ENCODE data around the gene DCST2. TPM values are rescaled to one million over a fixed set of nuclear protein-coding genes. Genes with fewer than 3 reads are reported as not detected.

The DCST2 gene
- total and polyA plus RNA-seq, 10 of the 15 experiments (the other 5 are each of a cell fraction or from before 2014, with no cell fraction given), result 0.33 to 0.41 (median 0.36) TPM; not detected in 7

DNA sequence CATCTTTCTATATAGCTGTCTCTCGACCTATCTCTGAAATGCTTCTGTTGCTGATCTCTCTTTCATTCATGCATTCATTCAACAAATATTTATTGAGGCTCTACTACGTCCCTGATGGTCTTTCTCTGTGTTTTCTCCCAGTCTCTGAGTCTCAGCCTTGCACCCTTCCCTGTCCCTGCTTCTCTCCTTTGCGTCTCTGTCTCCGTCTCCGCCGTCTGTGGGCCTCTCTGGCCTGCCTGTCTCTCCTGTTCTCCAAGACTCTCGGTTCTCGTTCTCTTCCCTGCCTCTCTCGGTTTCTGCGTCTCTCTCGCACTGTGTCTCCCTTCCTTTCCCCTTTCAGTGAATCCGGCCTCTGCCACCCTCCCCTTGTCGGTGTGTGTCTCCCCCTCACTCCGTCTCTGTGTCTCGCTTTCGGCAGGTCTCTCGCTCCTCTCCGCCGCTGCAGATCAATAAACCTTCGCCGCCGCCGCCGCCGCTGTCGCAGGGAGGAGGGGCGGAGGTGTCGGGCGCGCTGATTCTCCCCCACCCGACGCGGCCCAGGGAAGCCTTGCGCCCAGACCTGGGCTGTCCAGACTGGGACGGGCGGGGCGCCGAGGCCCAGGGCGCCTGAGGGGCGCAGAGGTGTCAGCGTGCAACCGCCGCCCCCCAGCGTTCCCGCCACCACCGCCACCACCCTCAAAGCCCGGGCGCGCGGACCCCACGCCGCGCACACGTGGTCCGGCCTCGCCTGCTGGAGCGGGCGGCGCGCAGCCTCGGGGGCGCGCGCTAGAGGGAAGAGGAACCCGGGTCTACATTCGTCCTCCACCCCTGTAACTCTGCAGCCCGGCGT lies 48.1 kb upstream of the DCST2 start:
- TF ChIP-seq NBN (IDR thresholded peaks at IDR 0.05) (0 out of 2 replicates have a peak, but pooled peaks have one; percentile 20), EZH2 (IDR thresholded peaks at IDR 0.05; ENCODE audit: borderline replicate concordance, control insufficient read depth, low read depth, low read length) (peak; percentile 97; the same call in 1 of the 2 replicates), SUZ12 (IDR thresholded peaks at IDR 0.05; ENCODE audit: unreplicated experiment) (peak; percentile 43), SRF (IDR thresholded peaks at IDR 0.05; ENCODE audit: low read depth in 2 of 2, low read length in 2 of 2) (no peak), MEF2B (IDR thresholded peaks at IDR 0.05; ENCODE audit: partially characterized antibody, poor library complexity, severe bottlenecking) (no peak), HDGF (IDR thresholded peaks at IDR 0.05) (peak; percentile 48; the same call in 1 of the 2 replicates)
- TF ChIP-seq, protein P1, sequence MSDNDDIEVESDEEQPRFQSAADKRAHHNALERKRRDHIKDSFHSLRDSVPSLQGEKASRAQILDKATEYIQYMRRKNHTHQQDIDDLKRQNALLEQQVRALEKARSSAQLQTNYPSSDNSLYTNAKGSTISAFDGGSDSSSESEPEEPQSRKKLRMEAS (IDR thresholded peaks at IDR 0.05; ENCODE audit: low read depth, low read length), result peak; percentile 70
- TF ChIP-seq, protein P2, sequence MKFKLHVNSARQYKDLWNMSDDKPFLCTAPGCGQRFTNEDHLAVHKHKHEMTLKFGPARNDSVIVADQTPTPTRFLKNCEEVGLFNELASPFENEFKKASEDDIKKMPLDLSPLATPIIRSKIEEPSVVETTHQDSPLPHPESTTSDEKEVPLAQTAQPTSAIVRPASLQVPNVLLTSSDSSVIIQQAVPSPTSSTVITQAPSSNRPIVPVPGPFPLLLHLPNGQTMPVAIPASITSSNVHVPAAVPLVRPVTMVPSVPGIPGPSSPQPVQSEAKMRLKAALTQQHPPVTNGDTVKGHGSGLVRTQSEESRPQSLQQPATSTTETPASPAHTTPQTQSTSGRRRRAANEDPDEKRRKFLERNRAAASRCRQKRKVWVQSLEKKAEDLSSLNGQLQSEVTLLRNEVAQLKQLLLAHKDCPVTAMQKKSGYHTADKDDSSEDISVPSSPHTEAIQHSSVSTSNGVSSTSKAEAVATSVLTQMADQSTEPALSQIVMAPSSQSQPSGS (IDR thresholded peaks at IDR 0.05; ENCODE audit: low read length), result no peak
- TF ChIP-seq, protein P3, sequence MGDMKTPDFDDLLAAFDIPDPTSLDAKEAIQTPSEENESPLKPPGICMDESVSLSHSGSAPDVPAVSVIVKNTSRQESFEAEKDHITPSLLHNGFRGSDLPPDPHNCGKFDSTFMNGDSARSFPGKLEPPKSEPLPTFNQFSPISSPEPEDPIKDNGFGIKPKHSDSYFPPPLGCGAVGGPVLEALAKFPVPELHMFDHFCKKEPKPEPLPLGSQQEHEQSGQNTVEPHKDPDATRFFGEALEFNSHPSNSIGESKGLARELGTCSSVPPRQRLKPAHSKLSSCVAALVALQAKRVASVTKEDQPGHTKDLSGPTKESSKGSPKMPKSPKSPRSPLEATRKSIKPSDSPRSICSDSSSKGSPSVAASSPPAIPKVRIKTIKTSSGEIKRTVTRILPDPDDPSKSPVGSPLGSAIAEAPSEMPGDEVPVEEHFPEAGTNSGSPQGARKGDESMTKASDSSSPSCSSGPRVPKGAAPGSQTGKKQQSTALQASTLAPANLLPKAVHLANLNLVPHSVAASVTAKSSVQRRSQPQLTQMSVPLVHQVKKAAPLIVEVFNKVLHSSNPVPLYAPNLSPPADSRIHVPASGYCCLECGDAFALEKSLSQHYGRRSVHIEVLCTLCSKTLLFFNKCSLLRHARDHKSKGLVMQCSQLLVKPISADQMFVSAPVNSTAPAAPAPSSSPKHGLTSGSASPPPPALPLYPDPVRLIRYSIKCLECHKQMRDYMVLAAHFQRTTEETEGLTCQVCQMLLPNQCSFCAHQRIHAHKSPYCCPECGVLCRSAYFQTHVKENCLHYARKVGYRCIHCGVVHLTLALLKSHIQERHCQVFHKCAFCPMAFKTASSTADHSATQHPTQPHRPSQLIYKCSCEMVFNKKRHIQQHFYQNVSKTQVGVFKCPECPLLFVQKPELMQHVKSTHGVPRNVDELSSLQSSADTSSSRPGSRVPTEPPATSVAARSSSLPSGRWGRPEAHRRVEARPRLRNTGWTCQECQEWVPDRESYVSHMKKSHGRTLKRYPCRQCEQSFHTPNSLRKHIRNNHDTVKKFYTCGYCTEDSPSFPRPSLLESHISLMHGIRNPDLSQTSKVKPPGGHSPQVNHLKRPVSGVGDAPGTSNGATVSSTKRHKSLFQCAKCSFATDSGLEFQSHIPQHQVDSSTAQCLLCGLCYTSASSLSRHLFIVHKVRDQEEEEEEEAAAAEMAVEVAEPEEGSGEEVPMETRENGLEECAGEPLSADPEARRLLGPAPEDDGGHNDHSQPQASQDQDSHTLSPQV (IDR thresholded peaks at IDR 0.05), result no peak
- TF ChIP-seq, protein P4, sequence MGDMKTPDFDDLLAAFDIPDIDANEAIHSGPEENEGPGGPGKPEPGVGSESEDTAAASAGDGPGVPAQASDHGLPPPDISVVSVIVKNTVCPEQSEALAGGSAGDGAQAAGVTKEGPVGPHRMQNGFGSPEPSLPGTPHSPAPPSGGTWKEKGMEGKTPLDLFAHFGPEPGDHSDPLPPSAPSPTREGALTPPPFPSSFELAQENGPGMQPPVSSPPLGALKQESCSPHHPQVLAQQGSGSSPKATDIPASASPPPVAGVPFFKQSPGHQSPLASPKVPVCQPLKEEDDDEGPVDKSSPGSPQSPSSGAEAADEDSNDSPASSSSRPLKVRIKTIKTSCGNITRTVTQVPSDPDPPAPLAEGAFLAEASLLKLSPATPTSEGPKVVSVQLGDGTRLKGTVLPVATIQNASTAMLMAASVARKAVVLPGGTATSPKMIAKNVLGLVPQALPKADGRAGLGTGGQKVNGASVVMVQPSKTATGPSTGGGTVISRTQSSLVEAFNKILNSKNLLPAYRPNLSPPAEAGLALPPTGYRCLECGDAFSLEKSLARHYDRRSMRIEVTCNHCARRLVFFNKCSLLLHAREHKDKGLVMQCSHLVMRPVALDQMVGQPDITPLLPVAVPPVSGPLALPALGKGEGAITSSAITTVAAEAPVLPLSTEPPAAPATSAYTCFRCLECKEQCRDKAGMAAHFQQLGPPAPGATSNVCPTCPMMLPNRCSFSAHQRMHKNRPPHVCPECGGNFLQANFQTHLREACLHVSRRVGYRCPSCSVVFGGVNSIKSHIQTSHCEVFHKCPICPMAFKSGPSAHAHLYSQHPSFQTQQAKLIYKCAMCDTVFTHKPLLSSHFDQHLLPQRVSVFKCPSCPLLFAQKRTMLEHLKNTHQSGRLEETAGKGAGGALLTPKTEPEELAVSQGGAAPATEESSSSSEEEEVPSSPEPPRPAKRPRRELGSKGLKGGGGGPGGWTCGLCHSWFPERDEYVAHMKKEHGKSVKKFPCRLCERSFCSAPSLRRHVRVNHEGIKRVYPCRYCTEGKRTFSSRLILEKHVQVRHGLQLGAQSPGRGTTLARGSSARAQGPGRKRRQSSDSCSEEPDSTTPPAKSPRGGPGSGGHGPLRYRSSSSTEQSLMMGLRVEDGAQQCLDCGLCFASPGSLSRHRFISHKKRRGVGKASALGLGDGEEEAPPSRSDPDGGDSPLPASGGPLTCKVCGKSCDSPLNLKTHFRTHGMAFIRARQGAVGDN (IDR thresholded peaks at IDR 0.05), result 0 out of 2 replicates have a peak, but pooled peaks have one; percentile 36
- Histone ChIP-seq H3K9ac (ENCODE audit: control insufficient read depth, insufficient read depth, low read length) (no peak overlapping the region), H3K4me2 (ENCODE audit: control insufficient read depth, insufficient read depth) (peak overlapping the region; percentile 65), H3K27me3 (replicated peaks in 1 of 2; ENCODE audit: control insufficient read depth in 2 of 2, insufficient read depth in 2 of 2, low read length in 1 of 2) (peaks cover 23 to 26% of the 10 kb centered on the region in 2 experiments), H3K36me3 (ENCODE audit: control insufficient read depth in 2 of 2, insufficient read depth in 2 of 2, low read length in 1 of 2) (no peaks in the 10 kb centered on the region), H3K79me2 (ENCODE audit: control insufficient read depth, insufficient read depth, low read length) (no peaks in the 10 kb centered on the region), H4K20me1 (ENCODE audit: control insufficient read depth, insufficient read depth) (no peaks in the 10 kb centered on the region), H3K4me3 (0 out of 2 replicates have a peak overlapping the region, but pooled peaks have one; percentile 0), H3K9me3 (replicated peaks; ENCODE audit: control insufficient read depth, insufficient read depth, low read length) (no peaks in the 10 kb centered on the region), H3K4me1 (ENCODE audit: control insufficient read depth, insufficient read depth, low read length) (peaks cover 42% of the 10 kb centered on the region), H2AFZ (ENCODE audit: control insufficient read depth, low read depth, low read length) (no peak overlapping the region), H3K27ac (ENCODE audit: control insufficient read depth, insufficient read depth) (no peak overlapping the region)
- DNase-seq (ENCODE audit: low read depth, low spot score) (no peak), FAIRE-seq (no peak), ATAC-seq (no peak)
- RAD21 ChIA-PET (ENCODE audit: unreplicated experiment), result interaction anchor here (1.6 kb wide), 2 partner anchors 17 to 18 kb away, joined by 3 to 6 read pairs; partner anchors contain the start of gene EFNA4
- BruUV-seq (replicated peaks), result no TSS peak
- whole genome bisulfite sequencing (ENCODE audit: insufficient coverage, insufficient replicate concordance, low lambda C conversion rate, missing lambda C conversion rate), result 3% methylated on average over 63 of the region's 68 CpGs
- in situ Hi-C loops (cut with MboI), result no loop called here
- CTCF ChIA-PET, result interaction anchor here (0.6 to 5.5 kb wide), 6 partner anchors 10 to 91 kb away, joined by 3 to 195 read pairs (median 4); partner anchors contain the start of genes EFNA4 and KRTCAP2
- POLR2A ChIA-PET, result no interaction called here
- intact Hi-C loops (cut with micrococcal nuclease; ENCODE audit: unreplicated experiment), result loop anchor here (10.0 kb wide), 1 partner anchor 597 kb away; no protein-coding TSS in a partner anchor
- SMC1A ChIA-PET (ENCODE audit: uncharacterized antibody, unreplicated experiment), result interaction anchor here (0.9 to 1.7 kb wide), 3 partner anchors 18 to 27 kb away, joined by 4 to 8 read pairs (median 4); partner anchors contain the start of gene EFNA4
